Activated CD8-positive, alpha-beta memory T cell treated with anti-CD3 and anti-CD28 coated beads for 4 hours (primary cell): ENCODE results near the gene FASTKD3.

Experiments used
- DNase-seq, 2 donors: peaks; one replicate each; pipeline ENCODE4 v3.0.0-alpha.2; 2020; ENCODE audit warnings: low read depth in 2 of 2

The FASTKD3 gene

DNA sequence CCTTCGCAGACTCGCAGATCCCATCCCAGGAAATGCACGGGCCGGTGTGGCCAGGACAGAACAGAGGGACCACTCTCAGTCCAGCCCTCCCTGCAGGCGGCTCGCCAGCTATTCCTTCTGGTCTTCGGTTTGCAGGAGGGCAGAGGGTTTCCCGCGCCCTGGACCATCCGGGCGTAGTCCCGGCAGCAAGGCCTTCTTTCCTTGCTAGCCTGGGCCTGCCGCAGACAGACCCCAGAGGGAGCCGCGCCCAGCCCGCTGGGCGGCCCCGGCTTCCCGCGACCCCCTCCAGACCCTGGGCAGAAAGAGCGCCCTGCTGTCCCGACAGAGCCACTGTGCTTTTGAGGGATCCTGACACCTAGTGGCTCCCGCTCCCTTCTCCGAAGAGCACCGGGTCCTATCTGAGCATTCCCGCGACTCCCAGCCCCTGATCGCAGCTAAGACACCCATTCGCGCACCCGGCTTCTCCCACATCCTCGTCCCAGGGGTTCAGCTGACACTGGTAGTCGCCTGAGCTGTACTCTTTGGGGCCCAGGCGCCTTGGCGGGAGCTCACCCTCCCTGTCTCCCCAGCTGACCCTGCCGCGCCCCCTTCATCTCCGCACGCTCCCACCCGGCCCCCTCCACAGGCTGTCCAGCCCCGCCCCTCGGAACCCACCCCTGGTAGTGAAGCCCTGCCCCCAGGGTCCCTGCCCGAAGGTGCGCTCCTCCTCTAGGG lies 19.0 kb downstream of the FASTKD3 start:
- no peak for DNase-seq

GRCh38 chr5:7848296-7848695 lies 20.5 kb downstream of the FASTKD3 start:
- DNase-seq: no peak

GRCh38 chr5:7846327-7846726 lies 22.5 kb downstream of the FASTKD3 start:
- DNase-seq: no peak

GRCh38 chr5:7845557-7845956 lies 23.3 kb downstream of the FASTKD3 start:
- DNase-seq: no peak

DNA sequence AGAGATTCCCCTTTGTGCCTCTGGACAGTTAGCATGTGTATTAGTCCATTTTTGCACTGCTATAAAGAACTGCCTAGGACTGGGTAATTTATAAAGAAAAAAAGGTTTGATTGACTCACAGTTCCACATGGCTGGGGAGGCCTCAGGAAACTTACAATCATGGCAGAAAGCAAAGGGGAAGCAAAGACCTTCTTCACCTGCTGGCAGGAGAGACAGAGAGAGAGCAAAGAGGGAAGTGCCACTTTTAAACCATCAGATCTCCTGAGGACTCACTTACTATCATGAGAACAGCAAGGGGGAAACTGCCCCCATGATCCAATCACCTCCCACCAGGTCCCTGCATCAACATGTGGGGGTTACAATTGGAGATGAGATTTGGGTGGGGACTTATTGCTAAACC lies 23.9 kb downstream of the FASTKD3 start:
- no peak for DNase-seq

DNA sequence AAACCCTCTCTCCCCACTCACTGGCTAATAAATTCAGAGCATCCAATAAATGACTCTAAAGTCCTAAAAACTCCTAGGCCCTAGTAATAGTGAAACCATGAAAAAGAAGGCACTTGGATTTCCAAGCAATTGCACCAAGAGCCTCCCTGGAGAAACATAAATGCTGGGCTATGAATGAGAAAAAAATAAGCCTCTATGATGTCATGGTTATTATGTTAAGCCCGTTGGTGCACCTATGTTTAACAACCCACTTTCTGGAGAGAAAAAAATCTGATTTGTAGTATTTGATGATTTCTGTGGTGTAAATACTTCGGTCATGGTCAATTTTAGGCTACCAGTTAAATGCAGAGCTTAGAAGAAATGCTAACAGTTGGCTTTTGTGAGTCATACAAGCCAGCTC lies 26.3 kb downstream of the FASTKD3 start:
- DNase-seq: no peak

DNA sequence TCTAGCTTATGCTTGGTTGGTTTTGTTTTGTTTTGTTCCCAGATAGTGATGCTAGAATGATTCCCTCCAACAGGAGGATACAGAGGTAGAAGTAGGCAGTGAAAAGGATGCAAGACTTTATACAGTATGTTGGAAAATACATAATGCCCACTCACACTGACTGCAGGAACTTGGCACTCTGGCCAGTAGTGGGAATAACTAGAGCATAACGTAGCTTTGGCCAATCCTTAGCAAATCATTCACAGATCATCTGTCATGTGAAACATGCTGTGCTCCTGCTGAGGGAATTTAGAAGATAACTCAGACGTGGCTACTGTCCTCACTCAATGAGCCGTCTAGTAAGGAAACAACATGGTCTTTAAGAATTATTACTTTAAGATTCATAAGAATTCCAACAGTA lies 31.4 kb downstream of the FASTKD3 start:
- no peak for DNase-seq

DNA sequence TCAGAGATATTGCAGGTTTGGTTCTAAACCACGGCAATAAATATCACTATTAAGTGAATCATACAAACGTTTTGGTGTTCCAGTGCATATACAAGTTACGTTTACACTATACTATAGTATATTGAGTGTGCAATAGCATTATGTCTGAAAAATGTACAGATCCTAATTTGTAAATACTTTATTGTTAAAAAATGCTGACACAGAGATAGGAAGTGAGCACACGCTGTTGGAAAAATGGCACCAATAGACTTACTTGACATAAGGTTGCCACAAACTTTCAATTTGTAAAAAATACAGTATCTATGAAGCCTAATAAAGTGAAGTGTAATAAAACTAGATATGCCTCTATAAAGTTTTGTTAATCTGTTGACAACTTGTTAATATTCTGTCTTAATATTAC lies 33.8 kb downstream of the FASTKD3 start:
- DNase-seq: no peak

GRCh38 chr5:7828269-7828668 lies 40.6 kb downstream of the FASTKD3 start:
- DNase-seq: no peak

GRCh38 chr5:7827610-7828009 lies 41.2 kb downstream of the FASTKD3 start:
- DNase-seq: no peak

- no peak for DNase-seq
These were observed 43.2 kb downstream of the FASTKD3 start for GRCh38 chr5:7825630-7826029.

DNA sequence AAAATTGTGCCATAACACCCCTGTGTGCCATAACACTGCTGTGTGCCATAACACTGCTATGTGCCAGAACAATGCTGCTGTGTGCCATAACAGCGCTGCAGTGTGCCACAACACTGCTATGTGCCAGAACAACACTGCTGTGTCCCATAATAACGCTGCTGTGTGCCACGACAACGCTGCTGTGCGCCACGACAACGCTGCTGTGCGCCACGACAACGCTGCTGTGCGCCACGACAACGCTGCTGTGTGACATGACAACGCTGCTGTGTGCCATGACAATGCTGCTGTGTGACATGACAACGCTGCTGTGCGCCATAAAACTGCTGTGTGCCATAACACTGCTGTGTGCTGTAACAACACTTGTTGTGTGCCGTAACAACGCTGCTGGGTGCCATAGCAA lies 43.8 kb downstream of the FASTKD3 start:
- no peak for DNase-seq

DNA sequence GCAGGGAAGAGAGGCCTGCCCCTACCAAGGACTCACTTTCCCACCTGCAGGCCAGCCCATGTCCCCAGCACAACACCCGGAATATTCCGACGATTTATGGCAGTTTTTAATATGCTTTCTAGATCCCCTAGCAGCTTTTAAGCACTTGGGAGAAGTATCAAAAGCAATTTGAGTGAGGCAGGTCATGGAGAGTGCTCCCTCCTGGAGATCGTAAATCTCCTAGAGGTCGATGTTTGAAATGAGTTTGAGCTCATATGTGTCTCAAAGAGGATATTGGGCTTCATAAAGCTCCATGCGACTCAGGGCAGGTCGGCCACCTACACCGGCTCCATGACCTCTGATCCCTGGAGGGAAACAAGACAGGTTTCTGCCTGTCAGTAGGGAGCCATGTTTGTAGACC lies 45.2 kb downstream of the FASTKD3 start:
- DNase-seq: no peak

DNA sequence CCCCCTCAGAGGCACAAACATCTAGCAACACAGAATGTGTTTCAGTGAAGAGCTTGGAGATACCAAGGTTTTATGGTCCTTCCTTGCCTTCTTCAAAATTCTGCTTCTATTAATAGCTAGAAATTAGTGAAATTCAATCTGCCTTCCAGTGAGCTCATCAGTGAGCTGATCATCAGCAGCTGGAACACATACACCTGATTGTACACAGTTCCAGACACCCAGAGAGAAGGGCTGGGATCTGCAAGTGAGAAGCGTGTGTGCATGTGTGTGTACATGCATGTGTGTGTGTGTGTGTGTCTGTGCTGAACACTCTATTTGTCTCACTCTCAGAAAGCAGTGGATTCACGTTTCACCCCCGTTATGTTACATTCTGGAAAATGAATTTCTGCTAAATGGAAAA lies 46.4 kb downstream of the FASTKD3 start:
- DNase-seq: no peak

GRCh38 chr5:7816535-7816901 lies 52.3 kb downstream of the FASTKD3 start:
- DNase-seq: no peak

GRCh38 chr5:7815892-7816534 lies 52.8 kb downstream of the FASTKD3 start:
- DNase-seq: peak in 1 of 2 donors; percentile 16

DNA sequence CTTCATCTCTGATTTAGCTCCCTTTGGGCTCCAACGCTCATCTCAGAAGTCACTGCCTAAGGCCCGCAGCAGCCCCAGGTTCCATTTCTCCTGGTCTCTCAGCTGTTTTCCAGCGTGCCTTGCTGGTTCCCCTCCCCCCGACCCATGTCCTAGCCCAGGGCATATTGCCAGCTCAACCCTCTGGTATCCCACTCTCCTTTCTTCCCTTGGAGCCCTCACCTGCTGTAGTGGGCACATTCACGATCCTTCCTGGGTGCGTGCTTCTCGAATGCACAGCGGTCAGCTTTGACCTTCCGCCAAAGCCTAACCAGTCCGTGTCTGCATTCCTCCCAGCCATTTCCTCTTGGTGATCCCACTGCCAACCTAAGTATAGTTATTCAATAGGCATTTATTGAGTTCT lies 54.0 kb downstream of the FASTKD3 start:
- DNase-seq: no peak

DNA sequence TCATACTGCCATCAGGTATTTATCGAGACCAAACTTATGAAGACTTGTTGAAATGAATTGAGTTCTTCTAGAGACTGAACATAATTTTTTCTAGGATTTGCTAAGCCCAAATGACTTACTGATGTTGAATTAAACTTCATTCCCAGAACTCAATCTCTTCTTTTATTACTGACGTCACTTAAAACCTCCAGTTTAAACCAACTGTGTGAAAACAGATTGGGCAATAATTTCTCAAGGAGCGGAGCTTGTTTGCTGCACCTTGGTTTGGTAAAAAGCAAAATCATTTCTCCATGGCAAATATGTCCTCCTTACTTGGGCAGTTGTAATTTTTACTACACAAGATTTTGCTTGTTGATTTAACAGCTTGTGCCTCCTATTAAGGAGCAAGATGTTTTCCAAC lies 55.3 kb downstream of the FASTKD3 start:
- no peak for DNase-seq

DNA sequence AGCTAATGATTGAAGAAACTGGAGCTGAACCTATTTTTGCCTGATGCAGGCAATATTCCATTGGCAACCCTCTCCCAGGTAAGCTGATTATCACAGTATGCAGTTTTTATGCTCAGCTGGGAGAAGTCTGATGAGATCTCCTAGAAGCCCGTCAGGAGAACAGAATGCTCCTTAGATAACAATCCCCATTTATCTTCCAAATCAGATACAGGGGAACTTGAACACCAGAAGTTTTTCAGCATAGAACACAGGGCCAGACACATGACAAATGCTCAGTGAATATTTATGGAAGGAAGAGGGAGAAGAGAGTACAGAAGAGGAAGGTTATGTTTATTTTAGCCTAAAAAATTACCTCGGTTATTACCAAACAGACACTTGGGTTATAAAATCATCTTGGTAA lies 55.8 kb downstream of the FASTKD3 start:
- no peak for DNase-seq

DNA sequence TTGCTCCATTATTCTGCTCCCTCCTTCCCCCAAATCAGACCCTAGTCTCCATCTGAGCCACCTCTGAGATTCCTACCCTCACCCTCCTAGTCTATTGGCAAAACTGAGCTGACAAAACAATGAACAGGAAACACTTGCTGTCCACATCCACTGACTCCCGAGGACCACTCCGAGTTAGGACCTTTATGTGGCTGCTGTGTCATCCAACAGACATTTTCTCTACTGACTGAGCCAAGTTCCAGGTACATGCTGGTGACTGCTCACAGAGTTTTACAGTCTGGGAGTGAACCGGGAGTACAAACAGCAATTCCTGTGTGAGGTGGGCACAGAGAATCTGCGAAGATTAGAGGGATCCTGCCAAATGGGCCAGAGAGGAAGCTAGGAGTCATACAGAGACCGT lies 57.1 kb downstream of the FASTKD3 start:
- DNase-seq: no peak
